Endometrial microvascular endothelial cells (primary cell): Measurements from ENCODE around the gene ITIH5. TPM values are rescaled to one million over a fixed set of nuclear protein-coding genes. Genes with fewer than 3 reads are reported as not detected.

ENCODE experiments used
- in situ Hi-C: cut with HindIII; loops from 2 replicates; pipeline ENCODE4 v1.10.0; 2017; ENCODE audit warnings: low sequenced_read_pairs, low pct_unique_long_range_greater_than_20kb; ENCODE audit errors: inconsistent ontology term
- total RNA-seq: library from RNA; depleted of rRNA; stranded (reverse); fragments of >200 nt; gene quantifications from one replicate; pipeline ENCODE4 v1.2.3, GENCODE V29; 2015; ENCODE audit errors: inconsistent ontology term

The ITIH5 gene
- total RNA-seq, 1 donor from 2014 or later: not detected

DNA sequence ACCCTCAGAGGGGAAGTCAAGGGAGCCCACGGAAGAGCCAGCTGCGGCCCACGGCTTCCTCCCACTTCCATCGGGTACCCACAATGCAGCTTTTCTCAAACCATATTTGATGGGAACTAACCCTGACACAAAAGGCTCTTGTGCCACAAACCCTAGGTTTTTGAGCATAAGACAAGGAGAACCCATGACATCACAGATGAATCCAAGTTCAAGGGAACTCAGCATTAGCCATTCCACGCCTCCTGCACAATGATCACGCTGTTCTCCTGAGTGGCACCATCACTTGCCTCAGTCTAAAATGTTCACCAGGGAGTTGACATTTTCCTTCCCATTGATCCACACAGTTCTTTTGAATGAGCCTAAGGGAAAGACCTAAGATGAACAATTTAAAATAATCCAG is 70.4 kb downstream of the ITIH5 start:
- in situ Hi-C loops: no loop called here

- in situ Hi-C loops: no loop called here
These were observed 72.9 kb downstream of the ITIH5 start for GRCh38 chr10:7593905-7594304.

DNA sequence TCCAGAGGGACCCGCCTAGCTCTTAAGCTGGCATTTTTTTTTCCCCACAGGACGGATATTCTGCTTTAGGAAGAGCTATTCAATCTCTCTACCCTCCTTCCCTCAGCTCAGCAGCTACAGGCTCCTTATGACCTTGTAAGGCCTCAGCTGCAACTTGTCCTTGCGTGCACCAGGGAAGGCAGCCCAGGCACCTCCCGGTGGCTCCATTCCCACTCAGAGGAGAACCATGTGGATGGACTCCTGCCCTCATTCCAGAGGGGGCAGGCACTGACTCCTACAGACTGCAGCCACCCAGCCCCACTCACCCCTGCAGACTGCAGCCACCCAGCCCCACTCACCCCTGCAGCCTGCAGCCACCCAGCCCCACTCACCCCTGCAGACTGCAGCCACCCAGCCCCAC is 73.7 kb downstream of the ITIH5 start:
- in situ Hi-C loops: no loop called here

GRCh38 chr10:7592627-7593026 is 74.1 kb downstream of the ITIH5 start:
- in situ Hi-C loops: no loop called here

DNA sequence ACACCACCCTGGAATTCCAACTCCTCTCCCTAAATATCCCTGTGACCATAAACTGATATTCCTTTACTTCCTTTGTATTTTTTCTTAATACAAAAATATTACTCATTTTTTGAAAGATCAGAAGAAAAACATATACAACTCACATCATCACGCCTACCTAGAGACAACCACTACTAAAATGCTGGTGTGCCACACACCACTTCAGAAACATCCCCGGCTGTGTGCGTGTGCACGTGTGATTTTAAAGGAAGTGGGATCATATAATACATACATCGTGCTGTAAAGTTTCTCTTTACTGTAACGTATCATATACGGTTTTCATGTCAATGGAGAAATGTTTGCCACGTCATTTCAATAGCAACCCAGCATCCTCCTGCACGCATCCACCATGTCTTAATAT is 76.5 kb downstream of the ITIH5 start:
- in situ Hi-C loops: no loop called here

GRCh38 chr10:7589748-7590147 is 77.0 kb downstream of the ITIH5 start:
- in situ Hi-C loops: no loop called here

- in situ Hi-C loops: no loop called here
These were observed 78.9 kb downstream of the ITIH5 start for GRCh38 chr10:7587865-7588188.

DNA sequence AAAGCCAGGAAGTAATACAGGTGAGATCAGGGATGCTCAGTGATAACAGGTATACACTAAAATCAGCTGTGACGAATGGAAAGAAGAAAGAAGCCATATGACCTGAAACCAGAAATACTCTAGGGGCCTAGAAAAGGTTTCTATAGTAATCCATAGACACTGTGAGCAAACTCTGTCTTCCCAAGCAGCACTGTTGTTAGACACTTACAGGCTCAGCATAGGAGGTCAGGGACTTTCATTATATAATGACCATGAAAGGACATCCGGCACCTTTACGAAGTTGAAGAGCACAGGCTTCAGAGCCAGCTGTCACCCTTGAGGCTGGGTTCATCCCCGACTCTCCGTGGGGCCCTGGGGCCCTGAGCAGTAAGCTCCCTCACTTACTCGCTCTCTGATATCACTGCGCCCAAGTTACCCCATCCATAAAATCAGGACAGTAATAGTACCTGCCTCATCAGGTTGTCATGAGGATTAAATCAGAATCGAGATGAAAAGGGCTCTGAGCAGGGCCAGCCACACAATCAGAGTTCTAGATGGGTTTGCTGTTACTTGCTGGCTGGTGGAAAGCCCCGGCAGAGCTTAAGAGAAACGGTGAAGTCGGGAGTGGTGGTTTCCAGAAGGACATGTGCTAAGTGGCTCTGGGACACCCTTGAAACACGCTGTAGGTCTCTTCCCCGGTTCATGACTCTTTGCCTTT is 79.5 kb downstream of the ITIH5 start:
- in situ Hi-C loops: no loop called here

- in situ Hi-C loops: no loop called here
These were observed 81.5 kb downstream of the ITIH5 start for GRCh38 chr10:7585228-7585627.

DNA sequence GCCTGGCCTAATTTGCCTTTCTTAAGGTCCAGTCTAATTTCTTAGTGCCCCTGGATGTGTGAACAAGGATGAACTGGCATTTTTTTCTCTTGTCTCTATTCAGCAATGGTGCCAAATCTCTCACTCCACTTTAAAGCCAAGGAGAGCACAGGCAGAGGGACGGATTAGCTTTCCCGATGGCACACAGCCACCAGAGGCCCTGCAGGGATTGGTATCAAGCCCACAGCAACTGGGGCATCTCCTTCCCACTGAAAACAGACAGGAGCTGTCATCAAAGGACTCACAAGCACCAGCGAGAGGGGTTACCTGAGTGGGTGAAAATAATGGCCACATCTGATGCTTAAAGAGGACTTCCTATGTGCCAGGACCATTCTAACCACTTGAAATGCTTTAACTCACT is 83.1 kb downstream of the ITIH5 start:
- in situ Hi-C loops: no loop called here

- in situ Hi-C loops: no loop called here
These were observed 86.2 kb downstream of the ITIH5 start for GRCh38 chr10:7580520-7580919.

DNA sequence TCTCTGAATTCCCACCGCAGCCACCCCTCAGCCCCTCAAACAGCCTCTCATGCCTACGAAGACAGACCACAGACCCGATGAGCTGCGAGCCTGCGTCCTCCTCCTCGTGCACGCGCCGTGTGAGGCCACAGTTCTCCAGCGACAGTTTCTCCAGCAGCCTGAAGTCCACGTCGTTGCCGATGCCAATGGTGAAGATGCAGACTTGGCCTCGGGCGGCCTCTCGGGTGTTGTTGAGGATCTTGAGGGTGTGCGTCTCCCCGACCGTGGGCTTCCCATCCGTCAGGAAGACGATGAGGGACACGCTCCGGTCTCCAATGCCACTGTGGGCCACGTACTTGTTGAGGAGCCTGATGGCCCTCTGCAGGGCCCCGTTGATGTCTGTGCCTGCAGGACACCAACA is 87.1 kb downstream of the ITIH5 start:
- in situ Hi-C loops: no loop called here

- in situ Hi-C loops: no loop called here
These were observed 89.2 kb downstream of the ITIH5 start for GRCh38 chr10:7577579-7577978.

DNA sequence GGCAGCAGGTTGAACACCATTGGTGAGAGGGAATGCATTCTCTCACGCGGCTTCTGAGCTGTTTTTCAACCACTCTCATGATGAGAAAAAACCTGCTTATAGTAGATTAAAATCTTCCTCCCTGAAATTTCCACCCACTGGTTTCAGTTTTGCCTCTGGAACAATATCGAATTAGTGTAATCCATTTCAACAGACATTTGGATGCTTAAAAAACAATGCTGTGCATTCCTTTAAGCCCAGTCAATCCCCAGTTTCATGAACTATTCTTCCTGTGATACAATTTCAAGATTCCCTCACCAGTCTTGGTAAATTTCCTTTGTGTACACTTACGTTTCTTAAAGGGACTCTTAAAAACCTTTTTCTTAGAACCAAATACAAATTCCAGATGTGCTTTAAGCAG is 89.6 kb downstream of the ITIH5 start:
- in situ Hi-C loops: no loop called here

- in situ Hi-C loops: no loop called here
These were observed 90.4 kb downstream of the ITIH5 start for GRCh38 chr10:7576340-7576739.

DNA sequence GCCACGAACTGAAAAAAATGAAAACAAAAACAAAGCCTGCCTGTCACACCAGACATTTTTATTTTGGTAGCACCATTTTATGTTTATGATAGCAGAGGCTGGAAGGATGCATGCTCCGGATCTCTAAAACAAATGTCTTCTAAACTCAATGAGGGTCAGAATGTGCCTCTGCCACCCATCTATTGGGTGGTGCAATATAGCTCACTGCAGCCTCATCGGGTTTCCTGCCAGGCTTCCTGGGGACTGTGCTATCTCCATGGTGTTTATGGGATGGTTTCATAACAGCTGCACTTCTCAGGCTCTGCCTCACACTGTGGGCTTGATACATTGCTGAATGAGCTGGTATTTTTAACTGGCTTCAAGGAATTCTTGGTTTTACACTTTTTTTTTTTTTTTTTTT is 94.4 kb downstream of the ITIH5 start:
- in situ Hi-C loops: no loop called here

- in situ Hi-C loops: no loop called here
These were observed 94.8 kb downstream of the ITIH5 start for GRCh38 chr10:7571981-7572380.

DNA sequence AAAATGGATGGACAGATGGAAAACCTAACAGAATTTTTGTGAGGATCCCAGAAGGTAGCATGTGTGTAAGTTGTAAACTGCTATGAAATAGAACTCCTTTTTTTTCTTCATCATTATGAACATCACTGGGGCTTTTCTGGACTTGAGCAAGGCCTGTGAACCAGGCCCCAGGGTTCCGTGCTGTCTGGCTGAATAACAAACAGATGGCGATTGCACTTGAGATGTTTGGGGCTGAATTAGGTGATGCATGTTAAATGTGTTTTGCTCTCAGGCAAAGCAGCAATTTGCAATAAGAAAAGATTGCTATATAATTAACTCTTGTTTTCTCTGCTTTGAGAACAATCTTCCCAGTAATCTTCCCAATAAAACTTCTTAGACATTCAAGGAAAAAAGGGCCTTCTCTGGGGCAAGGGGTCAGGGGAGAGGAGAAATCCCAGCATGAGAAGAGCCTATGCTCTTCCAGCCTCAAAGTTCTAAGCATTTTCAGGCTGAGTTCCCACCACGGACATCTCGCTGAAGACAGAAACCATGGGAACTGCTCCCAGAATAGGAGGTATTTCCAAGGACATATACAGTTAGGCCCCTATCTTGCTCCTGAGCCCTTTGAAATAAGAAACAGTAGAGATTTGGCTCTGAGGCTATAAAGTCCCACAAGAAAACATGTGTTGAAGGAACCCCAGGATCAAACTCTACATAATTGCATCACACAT is 98.7 kb downstream of the ITIH5 start:
- in situ Hi-C loops: no loop called here

DNA sequence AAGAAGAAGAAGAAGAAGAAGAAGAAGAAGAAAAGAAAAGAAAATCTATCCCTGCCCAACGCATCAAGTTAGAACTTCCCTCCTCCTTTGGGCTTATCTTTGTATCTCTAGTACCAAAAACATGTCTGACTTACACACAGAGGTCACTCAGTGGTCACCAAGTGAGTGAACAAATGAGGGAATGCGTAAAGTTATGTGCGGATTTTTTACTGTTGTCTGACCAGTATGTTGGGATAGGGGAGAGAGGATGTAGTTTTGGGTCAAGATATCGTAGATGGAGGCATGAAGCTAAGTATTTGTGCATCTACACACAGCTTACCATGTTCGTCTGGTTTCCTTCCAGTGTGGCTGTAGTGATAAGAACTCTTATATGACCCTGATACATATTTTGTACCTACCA is 99.9 kb downstream of the ITIH5 start:
- in situ Hi-C loops: no loop called here

GRCh38 chr10:7565871-7566270 is 100.9 kb downstream of the ITIH5 start:
- in situ Hi-C loops: no loop called here

DNA sequence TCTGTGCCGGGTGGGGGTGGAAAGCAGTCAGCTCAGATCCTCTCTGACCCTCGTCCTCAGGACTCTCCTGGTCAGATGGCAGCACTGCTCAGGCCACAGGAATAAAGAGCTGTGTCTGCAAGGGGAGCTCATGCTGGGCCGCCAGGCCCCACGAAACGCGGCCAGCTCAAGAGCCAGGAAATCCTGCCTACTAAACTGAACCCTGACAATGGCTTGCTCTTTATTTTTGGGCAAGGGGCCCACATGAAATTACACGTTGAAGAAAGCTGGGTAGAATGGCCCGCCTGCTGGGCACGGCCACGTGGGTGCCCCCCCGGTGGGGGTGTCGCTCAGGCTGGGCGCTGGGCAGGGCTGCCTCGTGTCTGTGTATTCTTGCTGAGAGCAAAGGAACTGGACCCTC is 103.0 kb downstream of the ITIH5 start:
- in situ Hi-C loops: no loop called here
